HEK293 (cell line): ENCODE measurements around the gene EML1.

ENCODE experiments used
- CTCF ChIA-PET: fragments of 350-600 bp; formaldehyde crosslinking; extraction: SDS; loops from one replicate; lab custom pipeline; 2021; ENCODE audit warnings: antibody characterized with exemption; lab: Yijun Ruan, JAX
- POLR2A ChIA-PET: fragments of 300-600 bp; formaldehyde crosslinking; extraction: SDS; loops from one replicate; lab custom pipeline; 2020; ENCODE audit warnings: antibody characterized with exemption, inconsistent platforms; lab: Yijun Ruan, JAX
- H3K27ac ChIP-seq: fragments of 200-500 bp; sonication (Bioruptor generic); 2 replicates; pipeline ENCODE4 v1.5.1; 2014; ENCODE audit warnings: low read depth, low read length, control low read depth, inconsistent platforms; ENCODE audit errors: extremely low read depth
- H3K36me3 ChIP-seq, 2 experiments: fragments of 200-500 bp in 1 of 2; sonication (Bioruptor generic) in 1 of 2; 1 replicate in 1 of 2; 2 replicates in 1 of 2; pipeline ENCODE4 v1.5.1; 2014 to 2017; ENCODE audit warnings: inconsistent platforms in 2 of 2, low read length in 2 of 2; ENCODE audit not compliant: control insufficient read depth in 2 of 2, insufficient read depth in 1 of 2
- H3K4me1 ChIP-seq: fragments of 200-500 bp; sonication (Bioruptor generic); 2 replicates; pipeline ENCODE4 v1.5.1; 2014; ENCODE audit warnings: mild to moderate bottlenecking, low read length, inconsistent platforms; ENCODE audit not compliant: control insufficient read depth, insufficient read depth
- H3K4me3 ChIP-seq: 2 replicates; pipeline ENCODE4 v1.5.1; 2011; ENCODE audit warnings: low read depth, mild to moderate bottlenecking, control low read depth, low read length, moderate library complexity
- H3K9me3 ChIP-seq: fragments of 200-500 bp; sonication (Bioruptor generic); 2 replicates; pipeline ENCODE4 v1.5.1; 2014; ENCODE audit warnings: low read depth, low read length, inconsistent platforms; ENCODE audit not compliant: control insufficient read depth, insufficient read depth
- GLIS1 ChIP-seq: fragments of 450-650 bp; formaldehyde crosslinking; IDR thresholded peaks from 2 replicates; pipeline ENCODE4 v1.5.1; 2016; ENCODE audit warnings: missing biosample characterization, missing genetic modification characterization
- IKZF3 ChIP-seq: fragments of 450-650 bp; IDR thresholded peaks from 2 replicates; pipeline ENCODE4 v1.5.0; 2018; ENCODE audit warnings: missing biosample characterization, mild to moderate bottlenecking, missing genetic modification characterization, moderate library complexity
- MEIS1 ChIP-seq: sonication (generic); formaldehyde crosslinking; IDR thresholded peaks from 2 replicates; pipeline ENCODE4 v1.8.1; 2022; ENCODE audit warnings: missing genetic modification reagents, mild to moderate bottlenecking, borderline replicate concordance
- RBAK ChIP-seq: fragments of 450-650 bp; formaldehyde crosslinking; IDR thresholded peaks from 2 replicates; pipeline ENCODE4 v1.5.1; 2016; ENCODE audit warnings: missing biosample characterization, missing genetic modification characterization
- ZNF155 ChIP-seq: fragments of 450-650 bp; formaldehyde crosslinking; IDR thresholded peaks from 2 replicates; pipeline ENCODE4 v1.5.1; 2016; ENCODE audit warnings: missing biosample characterization, missing genetic modification characterization
- ZNF211 ChIP-seq: fragments of 450-650 bp; formaldehyde crosslinking; IDR thresholded peaks from 2 replicates; pipeline ENCODE4 v1.5.1; 2016; ENCODE audit warnings: low read depth, missing biosample characterization, missing genetic modification characterization
- ZNF239 ChIP-seq: fragments of 450-650 bp; formaldehyde crosslinking; IDR thresholded peaks from 2 replicates; pipeline ENCODE4 v1.5.1; 2016; ENCODE audit warnings: missing biosample characterization, missing genetic modification characterization
- ZNF350 ChIP-seq: fragments of 450-650 bp; formaldehyde crosslinking; IDR thresholded peaks from 2 replicates; pipeline ENCODE4 v1.5.0; 2017; ENCODE audit warnings: missing biosample characterization, mild to moderate bottlenecking, missing genetic modification characterization
- ZNF394 ChIP-seq: fragments of 450-650 bp; formaldehyde crosslinking; IDR thresholded peaks from 2 replicates; pipeline ENCODE4 v1.5.1; 2016; ENCODE audit warnings: missing biosample characterization, missing genetic modification characterization, mild to moderate bottlenecking, moderate library complexity, borderline replicate concordance
- ZNF623 ChIP-seq: fragments of 450-650 bp; formaldehyde crosslinking; IDR thresholded peaks from 2 replicates; pipeline ENCODE4 v1.5.1; 2016; ENCODE audit warnings: missing biosample characterization, missing genetic modification characterization
- ZNF843 ChIP-seq: fragments of 450-650 bp; formaldehyde crosslinking; IDR thresholded peaks from 2 replicates; pipeline ENCODE4 v1.5.1; 2016; ENCODE audit warnings: missing biosample characterization, missing genetic modification characterization
- TF ChIP-seq, protein P1 (sequence below): fragments of 450-650 bp; formaldehyde crosslinking; IDR thresholded peaks from 2 replicates; pipeline ENCODE4 v1.5.1; 2016; ENCODE audit warnings: missing biosample characterization, missing genetic modification characterization
- TF ChIP-seq, protein P2 (sequence below): fragments of 450-650 bp; formaldehyde crosslinking; IDR thresholded peaks from 2 replicates; pipeline ENCODE4 v1.5.1; 2016; ENCODE audit warnings: missing biosample characterization, missing genetic modification characterization
- TF ChIP-seq, protein P3 (sequence below): fragments of 450-650 bp; formaldehyde crosslinking; conservative IDR thresholded peaks from 2 replicates; pipeline ENCODE4 v1.5.1; 2016; ENCODE audit warnings: low read depth, missing biosample characterization, missing genetic modification characterization
- TF ChIP-seq, protein P4 (sequence below): fragments of 450-650 bp; formaldehyde crosslinking; IDR thresholded peaks from 2 replicates; pipeline ENCODE4 v1.5.1; 2017; ENCODE audit warnings: missing biosample characterization, missing genetic modification characterization
- TF ChIP-seq, protein P5 (sequence below): fragments of 450-650 bp; formaldehyde crosslinking; IDR thresholded peaks from 2 replicates; pipeline ENCODE4 v1.5.1; 2016; ENCODE audit warnings: missing biosample characterization, missing genetic modification characterization, borderline replicate concordance
- TF ChIP-seq, protein P6 (sequence below): fragments of 450-650 bp; formaldehyde crosslinking; IDR thresholded peaks from 2 replicates; pipeline ENCODE4 v1.5.1; 2017; ENCODE audit warnings: missing biosample characterization, mild to moderate bottlenecking, missing genetic modification characterization, moderate library complexity

The EML1 gene

DNA sequence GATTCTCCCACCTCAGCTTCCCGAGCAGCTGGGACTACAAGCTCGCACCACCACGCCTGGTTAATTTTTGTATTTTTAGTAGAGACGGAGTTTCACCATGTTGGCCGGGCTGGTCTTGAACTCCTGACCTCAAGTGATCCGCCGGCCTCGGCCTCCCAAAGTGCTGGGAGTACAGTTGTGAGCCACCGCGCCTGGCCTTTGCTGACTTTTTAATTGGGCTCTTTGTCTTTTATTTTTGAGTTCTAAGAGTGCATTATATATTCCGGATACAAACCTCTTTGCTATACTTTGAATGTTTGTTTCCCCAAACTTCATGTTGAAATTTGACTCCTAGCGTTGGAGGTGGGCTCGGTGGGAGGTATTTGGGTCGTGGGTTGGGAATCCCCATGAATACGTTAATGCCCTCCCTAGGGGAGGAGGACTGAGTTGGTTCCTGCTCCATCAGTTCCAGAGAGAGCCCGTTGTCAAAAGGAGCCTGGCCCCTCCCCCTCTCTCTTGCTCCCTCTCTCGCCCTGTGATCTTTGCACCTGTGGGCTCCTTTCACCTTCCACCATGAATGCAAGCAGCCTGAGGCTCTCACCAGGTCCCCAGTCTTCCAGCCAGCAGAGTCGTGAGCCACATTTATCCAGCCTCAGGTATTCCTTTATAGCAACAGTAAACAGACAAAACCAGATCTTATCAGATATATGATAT is 168.8 kb downstream of the EML1 start:
- Histone ChIP-seq H3K27ac (no peak overlapping the region), H3K4me3 (no peak overlapping the region), H3K9me3 (no peaks in the 10 kb centered on the region), H3K36me3 (no peaks in the 10 kb centered on the region), H3K4me1 (no peaks in the 10 kb centered on the region)
- TF ChIP-seq, protein P1, sequence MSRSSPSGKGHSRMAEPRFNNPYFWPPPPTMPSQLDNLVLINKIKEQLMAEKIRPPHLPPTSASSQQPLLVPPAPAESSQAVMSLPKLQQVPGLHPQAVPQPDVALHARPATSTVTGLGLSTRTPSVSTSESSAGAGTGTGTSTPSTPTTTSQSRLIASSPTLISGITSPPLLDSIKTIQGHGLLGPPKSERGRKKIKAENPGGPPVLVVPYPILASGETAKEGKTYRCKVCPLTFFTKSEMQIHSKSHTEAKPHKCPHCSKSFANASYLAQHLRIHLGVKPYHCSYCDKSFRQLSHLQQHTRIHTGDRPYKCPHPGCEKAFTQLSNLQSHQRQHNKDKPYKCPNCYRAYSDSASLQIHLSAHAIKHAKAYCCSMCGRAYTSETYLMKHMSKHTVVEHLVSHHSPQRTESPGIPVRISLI (tag by site-specific recombination), result no peak
- TF ChIP-seq GLIS1, result peak; percentile 54
- ChIA-PET POLR2A (interaction anchor here (0.6 kb wide), 1 partner anchor 11 kb away, joined by 4 read pairs; no protein-coding TSS in a partner anchor), CTCF (interaction anchor here (1.4 kb wide), 1 partner anchor 9 kb away, joined by 3 read pairs; no protein-coding TSS in a partner anchor)

DNA sequence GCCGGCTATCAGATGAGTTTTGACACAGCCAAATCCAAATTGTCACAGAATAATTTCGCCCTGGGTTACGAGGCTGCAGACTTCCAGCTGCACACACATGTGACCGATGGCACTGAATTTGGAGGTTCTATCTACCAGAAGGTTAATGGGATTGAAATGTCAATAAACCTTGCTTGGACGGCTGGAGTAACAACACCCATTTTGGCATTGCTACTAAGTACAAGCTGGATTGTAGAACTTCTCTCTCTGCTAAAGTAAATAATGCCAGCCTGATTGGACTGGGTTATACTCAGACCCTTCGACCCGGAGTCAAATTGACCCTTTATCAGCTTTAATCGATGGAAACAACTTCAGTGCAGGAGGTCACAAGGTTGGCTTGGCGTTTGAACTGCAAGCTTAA is 171.8 kb downstream of the EML1 start:
- Histone ChIP-seq H3K36me3 (no peaks in the 10 kb centered on the region), H3K4me1 (no peaks in the 10 kb centered on the region), H3K9me3 (no peaks in the 10 kb centered on the region), H3K4me3 (no peak overlapping the region), H3K27ac (no peak overlapping the region)
- ChIA-PET CTCF (interaction anchor here (1.2 to 2.0 kb wide), 3 partner anchors 18 to 143 kb away, joined by 3 to 7 read pairs (median 4); no protein-coding TSS in a partner anchor), POLR2A (no interaction called here)
- no peak for TF ChIP-seq ZNF843
- TF ChIP-seq, protein P2, sequence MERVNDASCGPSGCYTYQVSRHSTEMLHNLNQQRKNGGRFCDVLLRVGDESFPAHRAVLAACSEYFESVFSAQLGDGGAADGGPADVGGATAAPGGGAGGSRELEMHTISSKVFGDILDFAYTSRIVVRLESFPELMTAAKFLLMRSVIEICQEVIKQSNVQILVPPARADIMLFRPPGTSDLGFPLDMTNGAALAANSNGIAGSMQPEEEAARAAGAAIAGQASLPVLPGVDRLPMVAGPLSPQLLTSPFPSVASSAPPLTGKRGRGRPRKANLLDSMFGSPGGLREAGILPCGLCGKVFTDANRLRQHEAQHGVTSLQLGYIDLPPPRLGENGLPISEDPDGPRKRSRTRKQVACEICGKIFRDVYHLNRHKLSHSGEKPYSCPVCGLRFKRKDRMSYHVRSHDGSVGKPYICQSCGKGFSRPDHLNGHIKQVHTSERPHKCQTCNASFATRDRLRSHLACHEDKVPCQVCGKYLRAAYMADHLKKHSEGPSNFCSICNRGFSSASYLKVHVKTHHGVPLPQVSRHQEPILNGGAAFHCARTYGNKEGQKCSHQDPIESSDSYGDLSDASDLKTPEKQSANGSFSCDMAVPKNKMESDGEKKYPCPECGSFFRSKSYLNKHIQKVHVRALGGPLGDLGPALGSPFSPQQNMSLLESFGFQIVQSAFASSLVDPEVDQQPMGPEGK (tag by site-specific recombination), result no peak
- TF ChIP-seq, protein P3, sequence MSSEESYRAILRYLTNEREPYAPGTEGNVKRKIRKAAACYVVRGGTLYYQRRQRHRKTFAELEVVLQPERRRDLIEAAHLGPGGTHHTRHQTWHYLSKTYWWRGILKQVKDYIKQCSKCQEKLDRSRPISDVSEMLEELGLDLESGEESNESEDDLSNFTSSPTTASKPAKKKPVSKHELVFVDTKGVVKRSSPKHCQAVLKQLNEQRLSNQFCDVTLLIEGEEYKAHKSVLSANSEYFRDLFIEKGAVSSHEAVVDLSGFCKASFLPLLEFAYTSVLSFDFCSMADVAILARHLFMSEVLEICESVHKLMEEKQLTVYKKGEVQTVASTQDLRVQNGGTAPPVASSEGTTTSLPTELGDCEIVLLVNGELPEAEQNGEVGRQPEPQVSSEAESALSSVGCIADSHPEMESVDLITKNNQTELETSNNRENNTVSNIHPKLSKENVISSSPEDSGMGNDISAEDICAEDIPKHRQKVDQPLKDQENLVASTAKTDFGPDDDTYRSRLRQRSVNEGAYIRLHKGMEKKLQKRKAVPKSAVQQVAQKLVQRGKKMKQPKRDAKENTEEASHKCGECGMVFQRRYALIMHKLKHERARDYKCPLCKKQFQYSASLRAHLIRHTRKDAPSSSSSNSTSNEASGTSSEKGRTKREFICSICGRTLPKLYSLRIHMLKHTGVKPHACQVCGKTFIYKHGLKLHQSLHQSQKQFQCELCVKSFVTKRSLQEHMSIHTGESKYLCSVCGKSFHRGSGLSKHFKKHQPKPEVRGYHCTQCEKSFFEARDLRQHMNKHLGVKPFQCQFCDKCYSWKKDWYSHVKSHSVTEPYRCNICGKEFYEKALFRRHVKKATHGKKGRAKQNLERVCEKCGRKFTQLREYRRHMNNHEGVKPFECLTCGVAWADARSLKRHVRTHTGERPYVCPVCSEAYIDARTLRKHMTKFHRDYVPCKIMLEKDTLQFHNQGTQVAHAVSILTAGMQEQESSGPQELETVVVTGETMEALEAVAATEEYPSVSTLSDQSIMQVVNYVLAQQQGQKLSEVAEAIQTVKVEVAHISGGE, result no peak
- no peak for TF ChIP-seq ZNF239 (tag by site-specific recombination)
- no peak for TF ChIP-seq ZNF155
- no peak for TF ChIP-seq ZNF211 (tag by site-specific recombination)
- no peak for TF ChIP-seq IKZF3 (tag by site-specific recombination)
- no peak for TF ChIP-seq ZNF394 (tag by site-specific recombination)
- TF ChIP-seq, protein P4, sequence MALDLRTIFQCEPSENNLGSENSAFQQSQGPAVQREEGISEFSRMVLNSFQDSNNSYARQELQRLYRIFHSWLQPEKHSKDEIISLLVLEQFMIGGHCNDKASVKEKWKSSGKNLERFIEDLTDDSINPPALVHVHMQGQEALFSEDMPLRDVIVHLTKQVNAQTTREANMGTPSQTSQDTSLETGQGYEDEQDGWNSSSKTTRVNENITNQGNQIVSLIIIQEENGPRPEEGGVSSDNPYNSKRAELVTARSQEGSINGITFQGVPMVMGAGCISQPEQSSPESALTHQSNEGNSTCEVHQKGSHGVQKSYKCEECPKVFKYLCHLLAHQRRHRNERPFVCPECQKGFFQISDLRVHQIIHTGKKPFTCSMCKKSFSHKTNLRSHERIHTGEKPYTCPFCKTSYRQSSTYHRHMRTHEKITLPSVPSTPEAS, result no peak
- no peak for TF ChIP-seq MEIS1 (CRISPR knock-in tag)
- TF ChIP-seq, protein P5, sequence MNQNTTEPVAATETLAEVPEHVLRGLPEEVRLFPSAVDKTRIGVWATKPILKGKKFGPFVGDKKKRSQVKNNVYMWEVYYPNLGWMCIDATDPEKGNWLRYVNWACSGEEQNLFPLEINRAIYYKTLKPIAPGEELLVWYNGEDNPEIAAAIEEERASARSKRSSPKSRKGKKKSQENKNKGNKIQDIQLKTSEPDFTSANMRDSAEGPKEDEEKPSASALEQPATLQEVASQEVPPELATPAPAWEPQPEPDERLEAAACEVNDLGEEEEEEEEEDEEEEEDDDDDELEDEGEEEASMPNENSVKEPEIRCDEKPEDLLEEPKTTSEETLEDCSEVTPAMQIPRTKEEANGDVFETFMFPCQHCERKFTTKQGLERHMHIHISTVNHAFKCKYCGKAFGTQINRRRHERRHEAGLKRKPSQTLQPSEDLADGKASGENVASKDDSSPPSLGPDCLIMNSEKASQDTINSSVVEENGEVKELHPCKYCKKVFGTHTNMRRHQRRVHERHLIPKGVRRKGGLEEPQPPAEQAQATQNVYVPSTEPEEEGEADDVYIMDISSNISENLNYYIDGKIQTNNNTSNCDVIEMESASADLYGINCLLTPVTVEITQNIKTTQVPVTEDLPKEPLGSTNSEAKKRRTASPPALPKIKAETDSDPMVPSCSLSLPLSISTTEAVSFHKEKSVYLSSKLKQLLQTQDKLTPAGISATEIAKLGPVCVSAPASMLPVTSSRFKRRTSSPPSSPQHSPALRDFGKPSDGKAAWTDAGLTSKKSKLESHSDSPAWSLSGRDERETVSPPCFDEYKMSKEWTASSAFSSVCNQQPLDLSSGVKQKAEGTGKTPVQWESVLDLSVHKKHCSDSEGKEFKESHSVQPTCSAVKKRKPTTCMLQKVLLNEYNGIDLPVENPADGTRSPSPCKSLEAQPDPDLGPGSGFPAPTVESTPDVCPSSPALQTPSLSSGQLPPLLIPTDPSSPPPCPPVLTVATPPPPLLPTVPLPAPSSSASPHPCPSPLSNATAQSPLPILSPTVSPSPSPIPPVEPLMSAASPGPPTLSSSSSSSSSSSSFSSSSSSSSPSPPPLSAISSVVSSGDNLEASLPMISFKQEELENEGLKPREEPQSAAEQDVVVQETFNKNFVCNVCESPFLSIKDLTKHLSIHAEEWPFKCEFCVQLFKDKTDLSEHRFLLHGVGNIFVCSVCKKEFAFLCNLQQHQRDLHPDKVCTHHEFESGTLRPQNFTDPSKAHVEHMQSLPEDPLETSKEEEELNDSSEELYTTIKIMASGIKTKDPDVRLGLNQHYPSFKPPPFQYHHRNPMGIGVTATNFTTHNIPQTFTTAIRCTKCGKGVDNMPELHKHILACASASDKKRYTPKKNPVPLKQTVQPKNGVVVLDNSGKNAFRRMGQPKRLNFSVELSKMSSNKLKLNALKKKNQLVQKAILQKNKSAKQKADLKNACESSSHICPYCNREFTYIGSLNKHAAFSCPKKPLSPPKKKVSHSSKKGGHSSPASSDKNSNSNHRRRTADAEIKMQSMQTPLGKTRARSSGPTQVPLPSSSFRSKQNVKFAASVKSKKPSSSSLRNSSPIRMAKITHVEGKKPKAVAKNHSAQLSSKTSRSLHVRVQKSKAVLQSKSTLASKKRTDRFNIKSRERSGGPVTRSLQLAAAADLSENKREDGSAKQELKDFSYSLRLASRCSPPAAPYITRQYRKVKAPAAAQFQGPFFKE (tag by site-specific recombination), result no peak
- no peak for TF ChIP-seq RBAK (tag by site-specific recombination)
- TF ChIP-seq ZNF350 (tag by site-specific recombination), result no peak
- TF ChIP-seq, protein P6, sequence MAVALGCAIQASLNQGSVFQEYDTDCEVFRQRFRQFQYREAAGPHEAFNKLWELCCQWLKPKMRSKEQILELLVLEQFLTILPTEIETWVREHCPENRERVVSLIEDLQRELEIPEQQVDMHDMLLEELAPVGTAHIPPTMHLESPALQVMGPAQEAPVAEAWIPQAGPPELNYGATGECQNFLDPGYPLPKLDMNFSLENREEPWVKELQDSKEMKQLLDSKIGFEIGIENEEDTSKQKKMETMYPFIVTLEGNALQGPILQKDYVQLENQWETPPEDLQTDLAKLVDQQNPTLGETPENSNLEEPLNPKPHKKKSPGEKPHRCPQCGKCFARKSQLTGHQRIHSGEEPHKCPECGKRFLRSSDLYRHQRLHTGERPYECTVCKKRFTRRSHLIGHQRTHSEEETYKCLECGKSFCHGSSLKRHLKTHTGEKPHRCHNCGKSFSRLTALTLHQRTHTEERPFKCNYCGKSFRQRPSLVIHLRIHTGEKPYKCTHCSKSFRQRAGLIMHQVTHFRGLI, result no peak
- TF ChIP-seq ZNF623, result no peak
